Measurements from ENCODE around the gene SMCHD1. TPM values are rescaled to one million over a fixed set of nuclear protein-coding genes. Genes with fewer than 3 reads are reported as not detected.
"Not testable (repeated sequence)": the region's sequence is repeated elsewhere in the genome, so short reads cannot be mapped to it uniquely, and the experiment has no call there.

Gene SMCHD1
- total and polyA plus RNA-seq, 7 donors = 6.2 to 23.0 (median 20.3) TPM

- Histone ChIP-seq H3K4me1 (no peaks in the 10 kb centered on the region), H3K27me3 (ENCODE audit: insufficient read depth in 3 of 3, low read length in 2 of 3) (no peaks in the 10 kb centered on the region), H3K4me3 (no peak overlapping the region), H3K9me3 (no peaks in the 10 kb centered on the region), H3K36me3 (ENCODE audit: insufficient read depth in 1 of 2, low read depth in 1 of 2) (peaks cover 2 to 87% of the 10 kb centered on the region in 2 donors), H3K27ac (no peak overlapping the region)
- intact Hi-C loops (cut with DNase I) = no loop called here
- ATAC-seq (no peak), DNase-seq (no peak)
- TF ChIP-seq, protein P1, sequence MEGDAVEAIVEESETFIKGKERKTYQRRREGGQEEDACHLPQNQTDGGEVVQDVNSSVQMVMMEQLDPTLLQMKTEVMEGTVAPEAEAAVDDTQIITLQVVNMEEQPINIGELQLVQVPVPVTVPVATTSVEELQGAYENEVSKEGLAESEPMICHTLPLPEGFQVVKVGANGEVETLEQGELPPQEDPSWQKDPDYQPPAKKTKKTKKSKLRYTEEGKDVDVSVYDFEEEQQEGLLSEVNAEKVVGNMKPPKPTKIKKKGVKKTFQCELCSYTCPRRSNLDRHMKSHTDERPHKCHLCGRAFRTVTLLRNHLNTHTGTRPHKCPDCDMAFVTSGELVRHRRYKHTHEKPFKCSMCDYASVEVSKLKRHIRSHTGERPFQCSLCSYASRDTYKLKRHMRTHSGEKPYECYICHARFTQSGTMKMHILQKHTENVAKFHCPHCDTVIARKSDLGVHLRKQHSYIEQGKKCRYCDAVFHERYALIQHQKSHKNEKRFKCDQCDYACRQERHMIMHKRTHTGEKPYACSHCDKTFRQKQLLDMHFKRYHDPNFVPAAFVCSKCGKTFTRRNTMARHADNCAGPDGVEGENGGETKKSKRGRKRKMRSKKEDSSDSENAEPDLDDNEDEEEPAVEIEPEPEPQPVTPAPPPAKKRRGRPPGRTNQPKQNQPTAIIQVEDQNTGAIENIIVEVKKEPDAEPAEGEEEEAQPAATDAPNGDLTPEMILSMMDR (IDR thresholded peaks at IDR 0.05) = no peak
- 71 to 99% (median 90%) methylated on average over 2 of the region's 2 CpGs for WGBS, 3 donors
These were observed 143.8 kb downstream of the SMCHD1 start for GRCh38 chr18:2799369-2799768.

GRCh38 chr18:2805970-2806943 lies 150.7 kb downstream of the SMCHD1 start:
- ATAC-seq = no peak
- Histone ChIP-seq H3K9me3 (peaks cover 5% of the 10 kb centered on the region), H3K27ac (no peak overlapping the region), H3K27me3 (ENCODE audit: insufficient read depth in 3 of 3, low read length in 2 of 3) (no peaks in the 10 kb centered on the region), H3K36me3 (ENCODE audit: insufficient read depth in 1 of 2, low read depth in 1 of 2) (peaks cover 0 to 33% of the 10 kb centered on the region in 2 donors), H3K4me1 (no peaks in the 10 kb centered on the region), H3K4me3 (no peak overlapping the region)
- TF ChIP-seq, protein P1 (IDR thresholded peaks at IDR 0.05) = no peak
- 96% methylated on average over 8 of the region's 8 CpGs for WGBS, 3 donors
- no peak for DNase-seq
- intact Hi-C loops (cut with DNase I) = no loop called here

GRCh38 chr18:2808640-2809039 lies 153.1 kb downstream of the SMCHD1 start:
- intact Hi-C loops (cut with DNase I); ATAC-seq: not testable (repeated sequence)
- 89 to 96% (median 89%) methylated on average over 2 of the region's 2 CpGs for WGBS, 3 donors

DNA sequence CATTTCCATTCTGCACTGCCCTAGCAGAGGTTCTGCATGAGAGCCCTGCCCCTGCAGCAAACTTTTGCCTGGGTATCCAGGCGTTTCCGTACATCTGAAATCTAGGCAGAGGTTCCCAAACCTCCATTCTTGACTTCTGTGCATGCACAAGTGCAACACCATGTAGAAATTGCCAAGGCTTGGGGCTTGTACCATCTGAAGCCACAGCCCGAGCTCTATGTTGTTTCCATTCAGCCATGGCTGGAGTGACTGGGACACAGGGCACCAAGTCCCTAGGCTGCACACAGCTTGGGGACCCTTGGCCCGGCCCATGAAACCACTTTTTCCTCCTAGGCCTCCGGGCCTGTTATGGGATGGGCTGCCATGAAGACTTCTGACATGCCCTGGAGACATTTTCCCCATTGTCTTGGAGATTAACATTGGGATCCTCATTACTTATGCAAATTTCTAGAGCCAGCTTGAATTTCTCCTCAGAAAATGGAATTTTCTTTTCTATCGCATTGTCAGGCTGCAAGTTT lies 154.2 kb downstream of the SMCHD1 start:
- ATAC-seq; H3K4me3 ChIP-seq; H3K4me1 ChIP-seq; H3K27me3 ChIP-seq (ENCODE audit: insufficient read depth in 3 of 3, low read length in 2 of 3); intact Hi-C loops (cut with DNase I); DNase-seq; H3K36me3 ChIP-seq (ENCODE audit: insufficient read depth in 1 of 2, low read depth in 1 of 2); H3K27ac ChIP-seq: not testable (repeated sequence)
- peaks cover 16% of the 10 kb centered on the region for H3K9me3 ChIP-seq
- 83 to 94% (median 85%) methylated on average over 6 of the region's 6 CpGs for WGBS, 3 donors

More at GRCh38 chr18:2808640-2809039, 153.1 kb downstream of the SMCHD1 start:
- not testable (repeated sequence) for DNase-seq; H3K4me3 ChIP-seq; H3K4me1 ChIP-seq; H3K27me3 ChIP-seq (ENCODE audit: insufficient read depth in 3 of 3, low read length in 2 of 3); H3K27ac ChIP-seq
- Histone ChIP-seq H3K36me3 (ENCODE audit: insufficient read depth in 1 of 2, low read depth in 1 of 2) (peaks cover 0 to 12% of the 10 kb centered on the region in 2 donors), H3K9me3 (peaks cover 12% of the 10 kb centered on the region)

DNA sequence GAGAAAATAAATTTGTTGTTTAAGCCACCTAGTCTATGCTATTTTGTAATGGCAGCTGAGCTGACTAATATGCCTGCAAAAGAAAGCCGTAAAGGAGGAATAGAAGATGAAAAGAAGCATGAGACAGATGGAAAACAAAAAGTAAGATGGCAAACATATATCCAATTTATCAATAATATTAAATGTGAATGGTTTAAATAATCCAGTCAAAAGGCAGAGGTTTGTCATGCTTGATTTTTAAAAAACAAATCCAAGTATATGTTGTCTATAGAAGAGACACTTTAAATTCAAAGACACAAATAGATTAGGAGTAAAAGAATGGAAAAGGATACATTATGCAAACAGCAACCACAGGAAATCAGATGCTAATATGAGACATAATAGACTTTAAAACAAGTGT lies 155.9 kb downstream of the SMCHD1 start:
- no peaks in the 10 kb centered on the region for H3K36me3 ChIP-seq (ENCODE audit: insufficient read depth in 1 of 2, low read depth in 1 of 2)
- TF ChIP-seq, protein P1 (IDR thresholded peaks at IDR 0.05) = no peak
- H3K4me3 ChIP-seq = no peak overlapping the region
- no peaks in the 10 kb centered on the region for H3K4me1 ChIP-seq
- intact Hi-C loops (cut with DNase I) = no loop called here
- H3K27ac ChIP-seq = no peak overlapping the region
- no peak for DNase-seq
- ATAC-seq = no peak
- H3K9me3 ChIP-seq = peaks cover 26% of the 10 kb centered on the region
- WGBS, 3 donors = 96 to 100% (median 100%) methylated on average over 1 of the region's 1 CpG
- H3K27me3 ChIP-seq (ENCODE audit: insufficient read depth in 3 of 3, low read length in 2 of 3) = no peaks in the 10 kb centered on the region

Data from psoas muscle (tissue), 8 donors.